ENCODE measurements around the gene UBASH3A. TPM values are rescaled to one million over a fixed set of nuclear protein-coding genes. Genes with fewer than 3 reads are reported as not detected.
"Not testable (repeated sequence)": the region's sequence is repeated elsewhere in the genome, so short reads cannot be mapped to it uniquely, and the experiment has no call there.

UBASH3A gene
- total RNA-seq, 1 donor from 2014 or later = under 0.01 TPM

- Histone ChIP-seq H3K27ac (ENCODE audit: low read depth, low read length) (no peak overlapping the region), H3K4me1 (ENCODE audit: control insufficient read depth in 3 of 3, insufficient read depth in 3 of 3, low read length in 3 of 3) (no peaks in the 10 kb centered on the region), H3K4me3 (ENCODE audit: low read length in 3 of 3) (no peak overlapping the region), H3K36me3 (ENCODE audit: control insufficient read depth in 3 of 3, insufficient read depth in 3 of 3, low read length in 3 of 3) (no peaks in the 10 kb centered on the region), H3K27me3 (ENCODE audit: control insufficient read depth in 3 of 3, insufficient read depth in 3 of 3, low read length in 3 of 3) (peaks cover 13 to 37% (median 30%) of the 10 kb centered on the region in 3 donors), H3K9ac (ENCODE audit: low read depth in 1 of 3, low read length in 3 of 3) (no peak overlapping the region), H3K9me3 (ENCODE audit: control insufficient read depth in 3 of 3, low read length in 3 of 3) (no peaks in the 10 kb centered on the region)
Observed at GRCh38 chr21:42406866-42407265, 3.2 kb downstream of the UBASH3A start.

- Histone ChIP-seq H3K4me3 (ENCODE audit: low read length in 3 of 3) (no peak overlapping the region), H3K27ac (ENCODE audit: low read depth, low read length) (no peak overlapping the region), H3K27me3 (ENCODE audit: control insufficient read depth in 3 of 3, insufficient read depth in 3 of 3, low read length in 3 of 3) (peaks cover 19 to 43% (median 33%) of the 10 kb centered on the region in 3 donors), H3K9me3 (ENCODE audit: control insufficient read depth in 3 of 3, low read length in 3 of 3) (no peaks in the 10 kb centered on the region), H3K36me3 (ENCODE audit: control insufficient read depth in 3 of 3, insufficient read depth in 3 of 3, low read length in 3 of 3) (no peaks in the 10 kb centered on the region), H3K4me1 (ENCODE audit: control insufficient read depth in 3 of 3, insufficient read depth in 3 of 3, low read length in 3 of 3) (no peaks in the 10 kb centered on the region), H3K9ac (ENCODE audit: low read depth in 1 of 3, low read length in 3 of 3) (no peak overlapping the region)
Observed at GRCh38 chr21:42407476-42407875, 3.8 kb downstream of the UBASH3A start.

GRCh38 chr21:42408718-42409117 lies 5.0 kb downstream of the UBASH3A start:
- not testable (repeated sequence) for H3K9ac ChIP-seq (ENCODE audit: low read depth in 1 of 3, low read length in 3 of 3); H3K36me3 ChIP-seq (ENCODE audit: control insufficient read depth in 3 of 3, insufficient read depth in 3 of 3, low read length in 3 of 3); H3K9me3 ChIP-seq (ENCODE audit: control insufficient read depth in 3 of 3, low read length in 3 of 3); H3K4me3 ChIP-seq (ENCODE audit: low read length in 3 of 3); H3K4me1 ChIP-seq (ENCODE audit: control insufficient read depth in 3 of 3, insufficient read depth in 3 of 3, low read length in 3 of 3); H3K27ac ChIP-seq (ENCODE audit: low read depth, low read length)
- H3K27me3 ChIP-seq (ENCODE audit: control insufficient read depth in 3 of 3, insufficient read depth in 3 of 3, low read length in 3 of 3) = peaks cover 21 to 44% (median 36%) of the 10 kb centered on the region in 3 donors

- Histone ChIP-seq H3K27ac (ENCODE audit: low read depth, low read length) (no peak overlapping the region), H3K27me3 (ENCODE audit: control insufficient read depth in 3 of 3, insufficient read depth in 3 of 3, low read length in 3 of 3) (peaks cover 21 to 44% (median 36%) of the 10 kb centered on the region in 3 donors), H3K4me3 (ENCODE audit: low read length in 3 of 3) (no peak overlapping the region), H3K36me3 (ENCODE audit: control insufficient read depth in 3 of 3, insufficient read depth in 3 of 3, low read length in 3 of 3) (no peaks in the 10 kb centered on the region), H3K4me1 (ENCODE audit: control insufficient read depth in 3 of 3, insufficient read depth in 3 of 3, low read length in 3 of 3) (no peaks in the 10 kb centered on the region), H3K9me3 (ENCODE audit: control insufficient read depth in 3 of 3, low read length in 3 of 3) (no peaks in the 10 kb centered on the region), H3K9ac (ENCODE audit: low read depth in 1 of 3, low read length in 3 of 3) (no peak overlapping the region)
Observed at GRCh38 chr21:42409366-42409765, 5.7 kb downstream of the UBASH3A start.

GRCh38 chr21:42411197-42411869 lies 7.6 kb downstream of the UBASH3A start:
- peaks cover 9 to 15% (median 11%) of the 10 kb centered on the region in 3 donors for H3K4me1 ChIP-seq (ENCODE audit: control insufficient read depth in 3 of 3, insufficient read depth in 3 of 3, low read length in 3 of 3)
- no peak overlapping the region for H3K27ac ChIP-seq (ENCODE audit: low read depth, low read length)
- peaks cover 21 to 40% (median 32%) of the 10 kb centered on the region in 3 donors for H3K27me3 ChIP-seq (ENCODE audit: control insufficient read depth in 3 of 3, insufficient read depth in 3 of 3, low read length in 3 of 3)
- no peaks in the 10 kb centered on the region for H3K9me3 ChIP-seq (ENCODE audit: control insufficient read depth in 3 of 3, low read length in 3 of 3)
- H3K4me3 ChIP-seq (ENCODE audit: low read length in 3 of 3) = no peak overlapping the region
- H3K36me3 ChIP-seq (ENCODE audit: control insufficient read depth in 3 of 3, insufficient read depth in 3 of 3, low read length in 3 of 3) = no peaks in the 10 kb centered on the region
- no peak overlapping the region for H3K9ac ChIP-seq (ENCODE audit: low read depth in 1 of 3, low read length in 3 of 3)

GRCh38 chr21:42411891-42412635 lies 8.4 kb downstream of the UBASH3A start:
- H3K9ac ChIP-seq (ENCODE audit: low read depth in 1 of 3, low read length in 3 of 3) = no peak overlapping the region
- H3K4me1 ChIP-seq (ENCODE audit: control insufficient read depth in 3 of 3, insufficient read depth in 3 of 3, low read length in 3 of 3) = peaks cover 9 to 15% (median 11%) of the 10 kb centered on the region in 3 donors
- no peak overlapping the region for H3K4me3 ChIP-seq (ENCODE audit: low read length in 3 of 3)
- H3K36me3 ChIP-seq (ENCODE audit: control insufficient read depth in 3 of 3, insufficient read depth in 3 of 3, low read length in 3 of 3) = no peaks in the 10 kb centered on the region
- H3K9me3 ChIP-seq (ENCODE audit: control insufficient read depth in 3 of 3, low read length in 3 of 3) = no peaks in the 10 kb centered on the region
- peaks cover 18 to 38% (median 32%) of the 10 kb centered on the region in 3 donors for H3K27me3 ChIP-seq (ENCODE audit: control insufficient read depth in 3 of 3, insufficient read depth in 3 of 3, low read length in 3 of 3)
- no peak overlapping the region for H3K27ac ChIP-seq (ENCODE audit: low read depth, low read length)

- no peak overlapping the region for H3K9ac ChIP-seq (ENCODE audit: low read depth in 1 of 3, low read length in 3 of 3)
- peaks cover 9 to 15% (median 11%) of the 10 kb centered on the region in 3 donors for H3K4me1 ChIP-seq (ENCODE audit: control insufficient read depth in 3 of 3, insufficient read depth in 3 of 3, low read length in 3 of 3)
- H3K4me3 ChIP-seq (ENCODE audit: low read length in 3 of 3) = no peak overlapping the region
- H3K27ac ChIP-seq (ENCODE audit: low read depth, low read length) = no peak overlapping the region
- H3K9me3 ChIP-seq (ENCODE audit: control insufficient read depth in 3 of 3, low read length in 3 of 3) = no peaks in the 10 kb centered on the region
- peaks cover 18 to 33% (median 30%) of the 10 kb centered on the region in 3 donors for H3K27me3 ChIP-seq (ENCODE audit: control insufficient read depth in 3 of 3, insufficient read depth in 3 of 3, low read length in 3 of 3)
- H3K36me3 ChIP-seq (ENCODE audit: control insufficient read depth in 3 of 3, insufficient read depth in 3 of 3, low read length in 3 of 3) = no peaks in the 10 kb centered on the region
Observed at GRCh38 chr21:42412636-42412933, 8.9 kb downstream of the UBASH3A start.

GRCh38 chr21:42413093-42413492 lies 9.4 kb downstream of the UBASH3A start:
- Histone ChIP-seq H3K27ac (ENCODE audit: low read depth, low read length) (no peak overlapping the region), H3K4me3 (ENCODE audit: low read length in 3 of 3) (no peak overlapping the region), H3K36me3 (ENCODE audit: control insufficient read depth in 3 of 3, insufficient read depth in 3 of 3, low read length in 3 of 3) (no peaks in the 10 kb centered on the region), H3K9ac (ENCODE audit: low read depth in 1 of 3, low read length in 3 of 3) (no peak overlapping the region), H3K4me1 (ENCODE audit: control insufficient read depth in 3 of 3, insufficient read depth in 3 of 3, low read length in 3 of 3) (peaks cover 9 to 15% (median 11%) of the 10 kb centered on the region in 3 donors), H3K9me3 (ENCODE audit: control insufficient read depth in 3 of 3, low read length in 3 of 3) (no peaks in the 10 kb centered on the region), H3K27me3 (ENCODE audit: control insufficient read depth in 3 of 3, insufficient read depth in 3 of 3, low read length in 3 of 3) (peaks cover 18 to 33% (median 28%) of the 10 kb centered on the region in 3 donors)

GRCh38 chr21:42413500-42413899 lies 9.8 kb downstream of the UBASH3A start:
- H3K9ac ChIP-seq (ENCODE audit: low read depth in 1 of 3, low read length in 3 of 3) = no peak overlapping the region
- no peak overlapping the region for H3K4me3 ChIP-seq (ENCODE audit: low read length in 3 of 3)
- no peaks in the 10 kb centered on the region for H3K9me3 ChIP-seq (ENCODE audit: control insufficient read depth in 3 of 3, low read length in 3 of 3)
- H3K27me3 ChIP-seq (ENCODE audit: control insufficient read depth in 3 of 3, insufficient read depth in 3 of 3, low read length in 3 of 3) = peaks cover 18 to 37% (median 28%) of the 10 kb centered on the region in 3 donors
- H3K4me1 ChIP-seq (ENCODE audit: control insufficient read depth in 3 of 3, insufficient read depth in 3 of 3, low read length in 3 of 3) = peaks cover 9 to 15% (median 11%) of the 10 kb centered on the region in 3 donors
- H3K27ac ChIP-seq (ENCODE audit: low read depth, low read length) = no peak overlapping the region
- no peaks in the 10 kb centered on the region for H3K36me3 ChIP-seq (ENCODE audit: control insufficient read depth in 3 of 3, insufficient read depth in 3 of 3, low read length in 3 of 3)

- Histone ChIP-seq H3K27me3 (ENCODE audit: control insufficient read depth in 3 of 3, insufficient read depth in 3 of 3, low read length in 3 of 3) (peaks cover 18 to 36% (median 28%) of the 10 kb centered on the region in 3 donors), H3K9ac (ENCODE audit: low read depth in 1 of 3, low read length in 3 of 3) (no peak overlapping the region), H3K27ac (ENCODE audit: low read depth, low read length) (no peak overlapping the region), H3K4me1 (ENCODE audit: control insufficient read depth in 3 of 3, insufficient read depth in 3 of 3, low read length in 3 of 3) (peaks cover 9 to 15% (median 11%) of the 10 kb centered on the region in 3 donors), H3K4me3 (ENCODE audit: low read length in 3 of 3) (no peak overlapping the region), H3K36me3 (ENCODE audit: control insufficient read depth in 3 of 3, insufficient read depth in 3 of 3, low read length in 3 of 3) (no peaks in the 10 kb centered on the region), H3K9me3 (ENCODE audit: control insufficient read depth in 3 of 3, low read length in 3 of 3) (no peaks in the 10 kb centered on the region)
Observed at GRCh38 chr21:42414066-42414465, 10.4 kb downstream of the UBASH3A start.
